HG03103 (cell line): ENCODE results near the gene KRTAP12-4.
"Not testable (repeated sequence)": the region's sequence is repeated elsewhere in the genome, so short reads cannot be mapped to it uniquely, and the experiment has no call there.

Experiments used
- ATAC-seq: cut with Tn5 transposase; IDR thresholded peaks from one replicate; pipeline ENCODE4 v1.9.1; 2021; ENCODE audit warnings: low read depth; ENCODE audit not compliant: unreplicated experiment

The KRTAP12-4 gene, protein sequence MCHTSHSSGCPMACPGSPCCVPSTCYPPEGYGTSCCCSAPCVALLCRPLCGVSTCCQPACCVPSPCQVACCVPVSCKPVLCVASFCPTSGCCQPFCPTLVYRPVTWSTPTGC

DNA sequence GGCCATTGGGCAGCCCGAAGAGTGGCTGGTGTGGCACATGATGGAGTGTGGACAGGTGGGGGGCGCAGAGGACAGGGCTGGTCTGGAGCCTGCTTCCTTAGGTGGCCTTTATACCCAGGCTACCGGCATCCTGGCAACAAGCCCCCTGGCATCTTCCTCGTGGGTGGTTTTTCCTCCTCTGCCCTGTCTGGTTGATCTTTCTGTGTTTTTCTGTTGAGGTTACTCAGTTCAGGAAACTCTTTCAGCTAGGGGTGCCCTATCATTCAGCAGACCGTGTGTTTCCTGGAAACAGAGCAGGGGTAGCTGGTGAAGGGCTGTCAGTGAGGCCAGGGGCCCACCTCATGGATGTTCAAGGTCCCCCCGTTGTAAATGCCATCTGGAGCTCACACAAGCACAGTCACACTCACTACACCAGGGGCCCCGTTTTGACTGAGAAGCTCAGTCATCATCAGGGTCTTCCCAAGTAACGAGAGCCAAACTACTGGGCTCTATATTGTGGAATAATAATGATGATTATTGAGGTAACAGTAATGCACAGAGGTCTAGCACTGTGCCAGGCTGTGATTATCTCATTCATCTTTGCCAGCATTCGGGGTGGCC lies at the start of gene KRTAP12-4:
KRTAP12-4 (minus strand) TSS at position 84 of the 600 bp plus-strand sequence; CDS start at position 39, 45 bp downstream.
- ATAC-seq: no peak

DNA sequence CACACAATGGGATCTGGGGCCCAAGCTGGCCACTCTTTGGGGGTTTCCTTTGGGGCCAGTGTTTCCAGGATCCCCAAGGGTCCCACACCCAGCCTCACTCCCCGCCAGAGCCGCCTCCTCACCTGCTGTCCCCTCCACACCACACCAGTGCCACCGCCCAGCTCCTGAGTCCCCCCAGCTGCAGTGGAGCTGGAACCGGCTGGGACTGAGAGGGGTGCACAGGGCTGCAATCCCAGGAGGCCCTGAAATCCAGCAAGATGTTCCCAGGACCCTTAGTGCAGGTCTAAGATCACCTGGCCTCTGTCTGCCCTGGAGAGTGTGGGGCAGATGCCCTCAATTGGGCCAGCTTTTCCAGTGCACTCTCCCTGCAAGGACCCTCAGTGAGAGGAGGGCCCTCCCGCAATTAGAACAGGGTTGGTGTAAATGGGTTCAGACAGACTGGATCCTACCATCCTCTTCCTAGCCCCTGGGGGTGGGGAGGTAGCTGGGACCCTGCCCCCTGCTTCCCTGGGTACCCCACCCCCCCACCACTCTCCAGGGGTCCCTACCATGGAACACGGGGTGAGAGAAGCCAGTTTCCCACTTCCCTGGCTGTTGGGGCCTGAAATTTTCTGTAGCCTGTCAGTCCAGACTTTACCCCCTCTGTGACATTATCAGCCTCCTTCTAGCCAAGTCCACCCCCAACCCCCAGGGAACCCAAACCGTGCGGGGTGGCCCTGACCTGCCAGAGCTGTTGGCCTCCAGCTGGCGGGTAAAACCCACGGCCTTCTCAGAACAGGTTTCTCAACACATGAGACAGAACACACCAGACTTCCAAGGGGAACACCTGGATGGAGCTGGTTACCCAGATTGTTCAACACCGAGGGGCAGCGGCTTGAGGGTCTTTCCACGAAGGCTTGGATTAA lies 49.5 kb upstream of the KRTAP12-4 start:
- no peak for ATAC-seq

DNA sequence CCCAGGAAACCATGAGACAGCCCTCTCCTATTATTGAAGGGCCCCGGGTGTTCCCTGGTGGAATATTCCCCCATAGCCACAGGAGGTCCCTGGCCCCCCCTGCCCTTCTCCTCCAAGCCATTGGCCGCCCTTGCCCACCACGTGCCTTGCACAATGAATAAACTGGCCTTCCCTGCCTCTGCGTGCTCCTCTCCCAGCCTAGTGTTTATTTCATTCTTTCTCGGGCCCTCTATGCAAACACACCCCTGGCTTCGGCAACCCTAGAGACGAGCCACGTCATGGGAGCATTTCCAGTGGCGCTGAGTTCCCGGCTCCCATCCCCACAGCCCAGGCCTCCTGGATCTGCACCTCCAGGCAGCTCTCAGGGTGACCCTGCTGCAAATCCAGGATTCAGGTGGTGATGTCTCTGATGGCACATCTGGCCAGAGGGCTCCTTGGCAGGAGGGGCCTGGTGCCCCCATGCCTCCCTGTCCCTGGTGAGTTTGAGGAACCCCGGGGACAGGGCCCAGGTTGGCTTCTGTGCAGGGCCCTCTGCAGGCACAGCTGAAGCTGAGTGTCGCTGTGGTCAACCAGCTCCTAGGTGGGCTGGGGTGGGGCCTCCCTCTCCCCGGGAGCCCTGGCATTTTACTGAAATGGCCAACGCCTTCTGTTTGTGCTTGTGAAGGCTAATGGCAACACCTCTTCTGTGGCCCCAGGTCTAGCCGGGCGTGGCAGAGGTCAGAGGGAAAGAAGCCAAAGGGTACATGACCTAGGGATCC lies 48.7 kb upstream of the KRTAP12-4 start:
- ATAC-seq: no peak

DNA sequence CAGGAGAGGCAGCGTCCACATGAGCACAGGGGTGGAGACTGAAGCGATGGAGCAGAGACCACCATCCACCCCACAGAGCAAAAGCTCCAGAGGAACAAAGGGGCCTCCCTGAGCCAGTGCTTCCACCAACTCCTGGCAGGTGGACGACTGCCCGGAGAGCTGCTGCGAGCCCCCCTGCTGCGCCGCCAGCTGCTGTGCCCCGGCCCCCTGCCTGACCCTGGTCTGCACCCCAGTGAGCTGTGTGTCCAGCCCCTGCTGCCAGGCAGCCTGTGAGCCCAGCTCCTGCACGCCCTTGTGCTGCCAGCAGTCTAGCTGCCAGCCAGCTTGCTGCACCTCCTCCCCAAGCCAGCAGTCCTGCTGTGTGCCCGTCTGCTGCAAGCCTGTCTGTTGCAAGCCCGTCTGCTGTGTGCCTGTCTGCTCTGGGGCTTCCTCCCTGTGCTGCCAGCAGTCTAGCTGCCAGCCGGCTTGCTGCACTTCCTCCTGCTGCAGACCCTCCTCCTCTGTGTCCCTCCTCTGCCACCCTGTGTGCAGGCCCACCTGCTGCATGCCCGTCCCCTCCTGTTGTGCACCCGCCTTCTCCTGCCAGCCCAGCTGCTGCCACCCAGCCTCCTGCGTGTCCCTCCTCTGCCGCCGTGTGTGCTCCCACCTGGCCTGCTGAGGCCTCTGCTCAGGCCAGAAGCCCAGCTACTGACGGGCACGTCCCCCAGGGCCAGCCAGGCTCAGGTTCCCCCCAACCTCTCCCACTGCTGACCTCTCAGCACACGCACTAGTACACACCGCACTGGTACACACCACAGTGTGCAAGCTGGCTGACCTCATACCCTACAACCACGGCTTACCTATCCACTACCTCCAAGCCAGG lies 47.9 kb upstream of the KRTAP12-4 start:
- no peak for ATAC-seq

DNA sequence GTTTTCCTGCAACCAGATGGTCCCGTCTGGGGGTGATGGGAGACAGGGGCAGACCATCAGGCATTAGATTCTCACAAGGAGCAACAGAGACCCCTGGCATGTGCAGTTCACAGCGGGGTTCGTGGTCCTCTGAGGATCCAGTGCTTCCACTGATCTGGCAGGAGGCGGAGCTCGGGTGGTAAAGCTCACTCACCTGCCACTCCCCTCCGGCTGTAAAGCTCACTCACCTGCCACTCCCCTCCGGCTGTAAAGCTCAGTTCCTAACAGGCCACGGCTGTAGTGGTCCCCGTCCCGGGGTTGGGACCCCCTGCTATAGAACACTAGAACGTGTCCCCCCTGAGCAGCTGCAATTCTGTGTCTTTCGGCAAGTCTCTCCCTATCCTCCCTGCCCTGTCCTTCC lies 47.1 kb upstream of the KRTAP12-4 start:
- no peak for ATAC-seq

DNA sequence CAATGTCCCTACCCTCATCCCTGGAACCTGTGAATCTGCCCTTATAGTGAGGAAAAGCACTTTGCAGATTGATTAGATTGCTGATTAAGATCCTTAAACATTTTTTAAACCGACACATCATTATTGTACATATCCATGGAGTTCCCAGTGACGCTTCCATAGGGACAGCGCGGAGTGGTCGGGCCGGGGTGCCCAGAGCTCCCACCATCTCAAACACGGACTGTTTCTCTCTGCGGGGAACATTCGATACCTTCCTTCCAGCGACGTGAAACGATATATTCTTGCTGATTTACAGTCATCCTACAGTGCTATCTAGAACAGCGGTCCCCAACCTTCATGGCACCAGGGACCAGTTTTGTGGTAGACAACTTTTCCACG lies 46.6 kb upstream of the KRTAP12-4 start:
- ATAC-seq: no peak

DNA sequence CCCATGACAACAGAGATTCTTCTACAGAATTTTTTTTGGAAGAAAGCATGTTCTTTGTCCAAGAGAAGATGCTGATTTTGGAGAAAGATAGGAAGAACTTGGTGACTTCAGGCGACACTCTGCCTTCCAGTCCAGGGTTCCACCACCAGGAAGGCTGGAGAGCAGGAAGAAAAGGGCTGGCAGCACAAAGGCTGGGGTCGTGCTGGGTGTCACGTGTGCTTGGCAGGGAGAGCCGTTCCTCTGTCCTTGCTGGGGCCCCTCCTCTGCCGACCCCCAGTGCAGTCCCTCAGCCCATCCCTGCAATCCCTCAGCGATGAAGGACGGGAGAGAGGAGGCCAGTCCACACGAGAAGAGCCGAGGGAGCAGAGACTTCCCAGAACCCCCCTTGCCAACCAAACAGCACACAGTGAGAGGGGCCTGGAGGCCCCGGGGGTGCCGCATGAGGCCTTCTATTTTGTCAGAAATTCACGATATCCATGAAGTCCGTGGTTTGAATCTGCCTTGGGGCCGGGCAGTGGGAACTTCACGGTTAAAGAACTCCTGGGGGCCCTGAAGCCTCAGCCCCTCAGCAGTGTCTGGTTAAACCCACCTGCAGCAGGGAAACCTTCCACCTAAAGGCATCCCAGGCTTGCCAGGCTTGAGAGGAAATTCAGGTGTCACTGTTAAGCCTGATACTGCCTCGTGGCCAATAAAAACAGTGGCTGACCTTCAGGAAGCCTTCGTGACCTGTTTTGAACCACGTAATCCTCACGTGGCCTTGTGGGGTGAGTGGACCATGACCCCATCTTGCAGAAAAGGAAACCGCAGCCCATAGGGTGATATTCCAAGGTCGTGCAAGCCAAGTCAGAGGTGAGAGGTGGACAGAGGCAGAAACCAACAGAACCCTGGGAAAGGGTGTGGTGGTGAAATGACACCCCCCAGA lies 45.9 kb upstream of the KRTAP12-4 start:
- no peak for ATAC-seq

DNA sequence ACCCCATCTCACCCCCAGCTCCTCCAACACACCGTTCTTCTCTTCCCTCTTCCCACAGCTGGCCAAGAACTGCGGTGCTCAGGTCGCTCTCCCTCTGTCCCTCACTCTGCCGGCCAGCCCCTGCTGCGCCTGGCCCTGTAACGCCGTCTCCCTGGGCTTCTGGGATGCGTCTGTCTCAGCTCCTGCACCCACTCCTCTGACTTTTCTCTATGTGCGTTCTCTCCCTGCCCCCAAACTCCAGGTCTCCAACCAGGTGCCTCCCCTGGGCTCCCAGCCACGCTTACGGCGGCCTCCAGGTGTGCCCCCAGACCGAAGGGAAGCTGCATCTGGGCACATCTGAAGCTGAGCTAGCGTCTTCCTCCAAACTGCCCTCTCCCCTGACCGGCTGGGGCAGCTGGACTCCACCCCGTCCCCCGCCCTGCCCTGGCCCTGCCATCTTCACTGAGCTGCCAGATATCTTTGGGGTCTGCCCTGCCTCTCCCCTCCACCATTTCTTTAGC lies 45.1 kb upstream of the KRTAP12-4 start:
- no peak for ATAC-seq

DNA sequence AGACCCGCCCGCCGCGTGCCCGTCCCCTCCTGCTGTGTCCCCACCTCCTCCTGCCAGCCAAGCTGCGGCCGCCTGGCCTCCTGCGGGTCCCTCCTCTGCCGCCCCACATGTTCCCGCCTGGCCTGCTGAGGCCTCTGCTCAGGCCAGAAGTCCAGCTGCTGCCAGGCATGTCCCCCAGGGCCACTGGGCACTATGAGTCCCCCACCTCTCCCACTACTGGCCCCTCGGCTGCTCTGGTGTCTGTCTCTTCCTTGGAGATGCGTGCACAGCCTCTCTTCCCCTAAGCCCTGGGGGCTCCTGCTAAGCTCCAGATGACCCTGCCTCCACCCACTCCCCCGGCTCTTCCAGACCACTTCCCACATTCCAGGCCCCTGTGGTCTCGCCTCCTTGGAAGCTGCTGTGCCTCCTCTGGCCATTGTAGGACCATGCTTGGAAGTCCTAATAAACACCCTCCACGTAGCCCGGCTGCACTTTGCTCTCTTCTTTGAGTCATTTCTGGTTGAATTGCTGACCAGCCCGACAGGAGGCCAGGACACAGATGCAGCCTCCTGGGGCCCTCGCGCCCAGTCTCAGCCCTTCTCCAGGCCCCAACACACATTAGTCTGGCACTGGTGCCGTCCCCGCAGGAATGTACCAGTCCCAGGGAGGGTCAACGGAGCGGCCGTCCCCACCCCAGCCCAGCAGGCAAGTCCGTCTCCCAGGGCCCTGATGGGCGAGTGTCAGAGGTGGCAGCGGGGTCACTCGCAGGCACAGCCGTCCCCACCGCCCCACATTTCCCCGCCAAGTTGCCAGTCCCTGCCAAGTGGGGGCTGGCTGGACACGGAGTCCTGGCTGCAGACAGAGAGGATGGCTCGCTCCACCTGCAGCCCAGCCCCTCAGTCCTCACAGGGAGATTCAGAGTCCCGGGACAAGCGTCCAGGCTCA lies 43.6 kb upstream of the KRTAP12-4 start:
- no peak for ATAC-seq

DNA sequence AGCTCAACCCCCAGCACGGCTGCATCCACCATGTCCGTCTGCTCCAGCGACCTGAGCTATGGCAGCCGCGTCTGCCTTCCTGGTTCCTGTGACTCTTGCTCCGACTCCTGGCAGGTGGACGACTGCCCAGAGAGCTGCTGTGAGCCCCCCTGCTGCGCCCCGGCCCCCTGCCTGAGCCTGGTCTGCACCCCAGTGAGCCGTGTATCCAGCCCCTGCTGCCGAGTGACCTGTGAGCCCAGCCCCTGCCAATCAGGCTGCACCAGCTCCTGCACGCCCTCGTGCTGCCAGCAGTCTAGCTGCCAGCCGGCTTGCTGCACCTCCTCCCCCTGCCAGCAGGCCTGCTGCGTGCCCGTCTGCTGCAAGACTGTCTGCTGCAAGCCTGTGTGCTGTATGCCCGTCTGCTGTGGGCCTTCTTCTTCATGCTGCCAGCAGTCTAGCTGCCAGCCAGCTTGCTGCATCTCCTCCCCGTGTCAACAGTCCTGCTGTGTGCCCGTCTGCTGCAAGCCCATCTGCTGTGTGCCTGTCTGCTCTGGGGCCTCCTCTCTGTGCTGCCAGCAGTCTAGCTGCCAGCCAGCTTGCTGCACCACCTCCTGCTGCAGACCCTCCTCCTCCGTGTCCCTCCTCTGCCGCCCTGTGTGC lies 42.8 kb upstream of the KRTAP12-4 start, which contains the start of gene KRTAP10-12:
KRTAP10-12 (plus strand) TSS at position 1 of the 639 bp plus-strand sequence; CDS start at position 31, 30 bp downstream.
- not testable (repeated sequence) for ATAC-seq

DNA sequence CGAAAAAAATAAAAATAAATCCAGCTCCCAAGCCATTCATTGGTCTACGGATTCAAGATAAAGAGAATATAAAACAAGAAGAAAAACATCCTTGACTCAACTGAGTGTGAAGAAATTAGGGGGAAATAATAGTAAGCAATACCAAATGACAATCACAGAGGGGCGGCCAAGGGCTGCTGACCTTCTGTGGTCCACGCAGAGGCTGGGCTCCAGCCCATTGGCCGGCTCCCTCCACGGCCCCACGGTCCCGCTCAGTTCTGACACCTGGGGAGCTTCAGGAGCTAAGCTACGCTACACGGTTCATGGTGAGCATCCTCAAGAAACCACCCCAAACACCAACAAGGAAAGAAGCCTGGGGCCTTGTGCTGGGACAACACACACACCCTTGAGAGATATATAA lies 42.1 kb upstream of the KRTAP12-4 start:
- ATAC-seq: no peak

DNA sequence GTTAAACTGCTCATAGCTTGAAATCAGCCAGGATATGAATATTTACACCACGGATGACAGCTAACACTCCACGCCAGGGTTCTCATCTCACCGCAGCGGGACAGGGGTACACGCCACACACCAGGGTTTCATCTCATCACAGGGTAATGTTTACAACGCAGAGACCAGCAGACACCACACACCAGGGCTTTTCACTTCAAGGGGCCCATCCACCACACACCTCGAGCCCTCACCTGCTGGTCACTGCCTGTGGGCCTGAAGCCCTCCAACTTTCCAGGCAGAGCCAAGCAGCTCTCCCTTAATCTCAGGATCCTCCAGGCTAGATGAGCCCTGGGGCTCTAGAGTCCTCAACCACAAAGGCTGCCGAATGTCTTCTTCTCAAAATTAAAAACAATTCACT lies 41.2 kb upstream of the KRTAP12-4 start:
- ATAC-seq: no peak

DNA sequence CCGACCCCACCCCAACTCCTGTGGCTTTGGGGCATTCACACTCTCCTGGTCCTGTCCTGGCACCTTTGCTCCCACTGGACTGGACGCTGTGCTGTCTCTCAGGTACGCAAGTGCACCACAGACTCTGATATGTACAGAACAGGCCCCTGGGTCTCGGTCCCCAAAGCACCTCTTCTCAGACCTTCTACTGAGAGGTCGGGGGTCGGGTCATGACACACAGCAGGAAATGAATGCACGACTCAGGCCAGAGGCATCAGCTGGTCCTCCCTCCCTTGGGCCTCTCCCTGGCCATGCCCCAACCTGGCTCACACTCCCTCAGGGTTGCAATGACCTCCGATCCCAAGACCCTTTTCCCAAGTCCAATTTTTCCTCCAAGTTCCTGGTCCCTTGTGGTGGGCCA lies 40.7 kb upstream of the KRTAP12-4 start:
- no peak for ATAC-seq

DNA sequence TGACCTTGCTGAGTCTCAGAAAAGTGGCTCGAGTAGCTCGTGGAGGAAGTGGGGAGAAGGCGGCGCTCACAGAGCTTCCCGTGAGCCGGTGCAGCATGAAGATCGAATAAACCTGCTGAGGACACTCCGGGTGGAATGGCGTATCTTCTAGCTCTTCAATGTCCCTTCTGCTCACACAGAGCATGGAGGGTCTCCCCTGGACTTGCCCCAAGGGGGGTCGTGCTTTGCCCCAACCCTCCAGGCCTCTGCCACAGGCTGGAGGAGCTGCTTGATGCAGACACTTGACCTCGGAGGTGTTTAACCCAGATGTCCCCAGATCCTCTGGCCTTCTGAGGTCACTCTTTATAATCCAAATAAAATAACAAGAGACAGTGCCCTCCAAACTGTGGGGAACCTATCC lies 40.3 kb upstream of the KRTAP12-4 start:
- ATAC-seq: no peak

DNA sequence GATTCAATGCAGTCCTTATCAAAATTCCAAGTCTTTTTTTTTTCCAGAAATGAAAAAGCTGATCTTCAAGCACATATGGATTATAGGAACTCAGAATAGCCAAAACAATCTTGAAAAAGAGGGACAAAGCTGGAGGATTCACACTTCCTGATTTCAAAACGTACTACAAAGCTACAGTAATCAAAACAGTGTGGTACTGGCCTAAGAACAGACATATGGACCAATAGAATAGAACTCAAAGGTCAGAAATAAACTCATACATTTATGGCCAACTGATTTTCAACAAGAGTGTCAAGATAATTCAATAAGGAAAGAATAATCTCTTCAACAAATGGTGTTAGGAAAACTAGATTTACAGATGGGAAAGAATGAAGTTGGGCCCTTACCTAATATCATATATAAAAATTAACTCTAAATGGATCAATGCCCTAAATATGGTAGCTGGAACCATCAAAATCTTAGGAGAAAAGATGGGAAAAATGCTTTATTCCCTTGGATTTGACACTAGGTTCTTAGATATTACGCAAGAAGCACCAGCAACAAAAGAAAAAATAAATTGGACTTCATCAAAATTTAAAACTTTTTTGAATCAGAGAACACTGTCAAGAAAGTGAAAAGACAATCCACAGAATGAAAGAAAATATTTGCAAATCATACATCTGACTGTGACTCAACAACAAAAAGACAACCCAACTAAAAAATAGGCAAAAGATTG lies 38.5 kb upstream of the KRTAP12-4 start:
- no peak for ATAC-seq

DNA sequence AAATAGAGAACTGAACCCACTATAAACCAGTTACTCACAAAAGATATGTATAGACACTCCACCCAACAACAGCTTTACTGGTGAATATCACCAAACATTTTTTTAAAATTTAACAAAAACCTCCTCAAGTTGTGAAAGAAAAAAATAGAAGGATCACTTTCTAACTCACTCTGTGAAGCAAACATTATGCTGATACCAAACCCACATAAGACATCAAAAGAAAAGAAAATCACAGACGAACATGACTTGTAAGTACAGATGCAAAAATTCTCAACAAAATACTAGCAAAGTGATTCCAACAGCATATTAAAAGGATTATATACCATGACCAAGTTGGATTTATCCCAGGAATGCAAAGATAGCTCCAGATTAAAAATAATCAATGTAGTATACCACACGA lies 37.2 kb upstream of the KRTAP12-4 start:
- ATAC-seq: no peak

DNA sequence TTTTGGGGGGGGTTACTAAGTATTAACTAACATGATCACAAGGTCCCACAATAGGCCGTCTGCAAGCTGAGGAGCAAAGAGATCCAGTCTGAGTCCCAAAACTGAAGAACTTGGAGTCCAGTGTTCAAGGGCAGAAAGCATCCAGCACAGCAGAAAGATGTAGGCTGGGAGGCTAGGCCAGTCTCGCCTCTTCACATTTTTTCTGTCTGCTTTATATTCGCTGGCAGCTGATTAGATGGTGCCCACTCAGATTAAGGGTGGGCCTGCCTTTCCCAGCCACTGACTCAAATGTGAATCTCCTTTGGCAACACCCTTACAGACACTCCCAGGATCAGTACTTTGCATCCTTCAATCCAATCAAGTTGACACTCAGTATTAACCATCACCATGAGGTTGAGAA lies 35.3 kb upstream of the KRTAP12-4 start:
- ATAC-seq: not testable (repeated sequence)
